ENCODE results near the gene MACF1.
"Not testable (repeated sequence)": the region's sequence is repeated elsewhere in the genome, so short reads cannot be mapped to it uniquely, and the experiment has no call there.

- not testable (repeated sequence) for TF ChIP-seq POLR2A (IDR thresholded peaks at IDR 0.05; ENCODE audit: low read length); GATA1 (IDR thresholded peaks at IDR 0.05; ENCODE audit: low read depth, low read length)
Observed at GRCh38 chr1:39514710-39515124, 310.2 kb downstream of the MACF1 start.
